Tongue (tissue), 3 donors: ENCODE results near the gene ORAI2. TPM values are rescaled to one million over a fixed set of nuclear protein-coding genes. Genes with fewer than 3 reads are reported as not detected.
"Not testable (repeated sequence)": the region's sequence is repeated elsewhere in the genome, so short reads cannot be mapped to it uniquely, and the experiment has no call there.

Experiments used
- DNase-seq: peaks from one replicate; pipeline ENCODE4 v3.0.0-alpha.2; 2015
- small RNA-seq: library from RNA; depleted of rRNA; stranded (forward); fragments of <200 nt; gene quantifications from one replicate; pipeline ENCODE3, GENCODE V24; 2014; ENCODE audit warnings: low replicate concordance
- total RNA-seq: library from RNA; depleted of rRNA; stranded (reverse); fragments of >200 nt; gene quantifications from one replicate; pipeline ENCODE4 v1.2.3, GENCODE V29; 2014

ORAI2 gene
- total RNA-seq, 1 donor from 2014 or later = 19.8 TPM

DNA sequence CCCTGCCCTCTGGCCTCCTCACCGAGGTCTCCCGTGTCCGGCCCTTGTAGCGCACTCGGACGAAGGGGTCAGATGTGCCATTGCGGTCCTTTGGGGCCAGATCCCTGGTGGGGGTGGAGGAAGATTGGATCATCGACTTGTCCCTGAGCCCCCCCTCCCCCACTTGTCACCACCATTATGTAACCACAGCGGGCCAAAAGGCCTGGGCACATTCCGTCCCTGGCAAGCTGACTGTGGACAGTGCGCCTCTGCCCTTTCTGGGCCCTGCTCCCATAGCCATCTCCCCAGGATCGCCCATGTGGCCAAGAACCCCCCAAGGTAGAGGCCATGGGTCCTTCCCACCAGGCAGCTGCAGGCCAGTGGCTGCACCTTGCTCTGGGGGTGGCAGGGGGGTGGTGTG is 69.8 kb downstream of the ORAI2 start:
- not testable (repeated sequence) for DNase-seq

DNA sequence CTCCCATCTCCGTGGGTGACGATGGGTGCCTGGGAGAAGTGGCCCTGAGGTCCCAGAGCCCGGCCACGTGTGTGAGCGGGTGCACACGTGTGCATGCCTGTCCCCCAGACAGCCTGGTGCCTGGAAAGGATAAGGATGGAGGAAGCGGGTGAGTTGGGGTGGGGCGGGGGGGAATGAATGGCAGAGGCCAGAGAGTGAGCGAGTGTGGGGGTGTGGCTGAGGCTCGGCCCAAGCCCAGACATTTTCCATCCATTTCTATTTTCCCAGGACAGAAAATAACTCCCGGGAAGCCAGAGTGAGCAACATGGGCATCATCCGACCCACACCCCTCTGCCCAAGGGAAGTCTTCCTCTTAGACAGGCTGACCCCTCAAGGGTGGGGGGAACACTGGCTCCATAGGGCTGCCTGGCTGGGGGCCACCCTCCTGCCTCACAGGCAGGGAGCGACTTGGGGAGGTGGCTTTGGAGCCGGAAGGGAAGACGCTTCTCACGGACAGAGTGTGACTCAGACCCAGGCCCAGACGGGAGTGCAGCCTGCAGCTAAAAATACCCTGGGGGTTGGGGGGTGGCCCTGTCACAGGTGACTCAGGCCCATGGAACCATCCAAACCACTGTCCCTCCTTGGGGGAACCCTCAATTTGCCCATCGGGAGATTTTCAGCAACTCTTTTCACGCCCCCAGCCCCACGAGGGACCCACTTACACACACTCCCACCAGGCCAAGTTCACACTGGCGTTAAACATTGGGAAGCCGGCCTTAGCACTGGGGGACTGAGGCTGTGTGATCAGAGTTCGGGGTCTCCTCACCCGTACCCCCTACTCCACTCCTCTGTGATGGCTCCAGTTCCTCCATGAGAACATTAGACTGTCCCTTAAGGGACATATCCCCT is 72.2 kb downstream of the ORAI2 start:
- DNase-seq = not testable (repeated sequence)

Small RNA genes lying within 50 kb of the gene (small RNA-seq; reads per million reads assigned to genes)
- gene MIR548O = not detected

Other genes with a start within 250 kb of the ORAI2 start
- gene SH2B2, start 146.7 kb upstream of the ORAI2 start, total RNA-seq = 15.9 TPM
- not detected for gene SPDYE6, start 77.1 kb upstream of the ORAI2 start, total RNA-seq
- 35.2 TPM for gene PRKRIP1, start 37.2 kb upstream of the ORAI2 start, total RNA-seq
- 54.7 TPM for gene ALKBH4, start 31.3 kb downstream of the ORAI2 start, total RNA-seq
- gene LRWD1, start 31.4 kb downstream of the ORAI2 start, total RNA-seq = 12.9 TPM
- 9.5 TPM for gene POLR2J, start 45.3 kb downstream of the ORAI2 start, total RNA-seq
- gene RASA4B, start 84.2 kb downstream of the ORAI2 start, total RNA-seq = 9.1 TPM
- 20.6 TPM for gene UPK3BL2, start 110.1 kb downstream of the ORAI2 start, total RNA-seq
- gene SPDYE2, start 117.7 kb downstream of the ORAI2 start, total RNA-seq = not detected
- gene POLR2J3, start 139.0 kb downstream of the ORAI2 start, total RNA-seq = 22.6 TPM
- gene RASA4, start 183.2 kb downstream of the ORAI2 start, total RNA-seq = 37.1 TPM
- 61.3 TPM for gene UPK3BL1, start 209.2 kb downstream of the ORAI2 start, total RNA-seq
- not detected for gene SPDYE2B, start 216.7 kb downstream of the ORAI2 start, total RNA-seq
- 6.9 TPM for gene POLR2J2, start 238.1 kb downstream of the ORAI2 start, total RNA-seq